ENCODE measurements around the gene DEDD2.

Gene DEDD2

DNA sequence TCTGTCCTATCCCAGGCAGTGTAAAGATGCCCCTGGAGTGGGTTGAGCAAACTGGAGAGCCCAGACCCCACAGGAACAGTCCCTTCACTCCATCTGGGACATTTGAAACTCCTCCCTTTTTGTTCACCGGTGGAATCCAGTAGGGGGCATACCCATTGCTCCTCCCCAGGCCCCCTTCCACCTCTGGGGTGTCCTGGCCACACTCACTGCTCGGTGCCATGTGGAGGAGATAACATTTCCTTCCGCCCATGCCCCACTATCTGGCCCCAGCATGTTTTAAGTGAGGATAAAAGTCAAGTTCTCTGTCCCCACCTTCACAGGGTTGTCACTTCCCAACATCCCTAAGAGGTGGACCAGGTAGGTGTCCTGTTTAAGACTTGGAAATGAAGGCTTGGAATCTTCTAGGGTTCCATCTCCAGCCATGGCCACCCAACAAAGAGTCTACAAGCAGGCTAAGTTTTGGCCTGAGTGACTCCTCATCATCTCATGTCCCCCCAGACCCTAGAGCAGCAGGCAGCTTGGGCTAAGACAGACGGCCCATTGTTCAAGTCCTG, 11.9 kb upstream of the DEDD2 start:
- in situ Hi-C loops (cut with MboI; ENCODE audit: low sequenced_read_pairs), result no loop called here

- in situ Hi-C loops (cut with MboI; ENCODE audit: low sequenced_read_pairs), result no loop called here
These were observed 11.2 kb upstream of the DEDD2 start for GRCh38 chr19:42228641-42229040.

DNA sequence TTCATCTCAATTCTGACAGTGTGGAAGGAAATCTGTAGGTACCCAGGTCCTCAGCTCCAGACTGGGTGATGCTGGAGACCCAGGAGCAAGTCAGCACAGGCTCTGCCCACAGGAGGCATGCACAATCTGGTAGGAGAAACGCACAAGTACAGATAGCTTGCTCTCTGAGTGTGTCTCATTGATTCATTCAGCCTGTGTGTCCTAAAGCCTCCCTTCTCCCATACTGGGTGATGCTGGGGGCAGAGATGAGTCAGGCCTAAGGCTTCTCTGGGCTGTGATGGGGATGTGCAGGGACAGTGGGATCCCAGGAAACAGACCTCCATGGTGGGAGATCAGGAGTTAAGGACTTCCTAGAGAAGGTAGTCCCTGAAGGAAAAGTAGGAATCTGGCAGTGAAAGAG, 9.4 kb upstream of the DEDD2 start:
- in situ Hi-C loops (cut with MboI; ENCODE audit: low sequenced_read_pairs), result no loop called here

- in situ Hi-C loops (cut with MboI; ENCODE audit: low sequenced_read_pairs), result no loop called here
These were observed 8.3 kb upstream of the DEDD2 start for GRCh38 chr19:42225718-42226292.

- in situ Hi-C loops (cut with MboI; ENCODE audit: low sequenced_read_pairs), result no loop called here
These were observed 7.7 kb upstream of the DEDD2 start for GRCh38 chr19:42224940-42225717.

DNA sequence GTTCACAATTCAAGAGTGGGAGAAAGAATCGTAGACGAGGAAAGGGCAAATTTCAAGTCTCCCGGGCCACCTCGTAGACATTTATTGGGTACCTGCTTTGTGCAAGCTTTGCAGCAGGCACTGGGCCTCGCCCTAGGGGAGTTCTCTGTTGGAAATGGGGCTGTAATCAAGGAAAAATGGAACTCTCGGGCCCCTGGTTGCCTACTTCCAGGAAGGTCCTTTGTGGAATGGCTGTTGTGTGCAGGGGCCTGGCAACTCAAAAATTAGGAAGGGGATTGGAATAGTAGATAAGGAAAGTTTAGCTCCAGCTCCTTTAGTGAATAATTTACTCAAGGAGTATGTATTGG, 3.2 kb upstream of the DEDD2 start:
- in situ Hi-C loops (cut with MboI; ENCODE audit: low sequenced_read_pairs), result no loop called here

- in situ Hi-C loops (cut with MboI; ENCODE audit: low sequenced_read_pairs), result no loop called here
These were observed 2.6 kb upstream of the DEDD2 start, which contains the start of gene ZNF526 for GRCh38 chr19:42219812-42220750. TSS of gene ZNF526 (plus strand) at chr19:42220312. CDS start at chr19:42224404, 4,092 bp downstream.

- in situ Hi-C loops (cut with MboI; ENCODE audit: low sequenced_read_pairs), result no loop called here
These were observed 591 bp downstream of the DEDD2 start for GRCh38 chr19:42216653-42217519.

- in situ Hi-C loops (cut with MboI; ENCODE audit: low sequenced_read_pairs), result no loop called here
These were observed 2.5 kb downstream of the DEDD2 start for GRCh38 chr19:42214810-42215485.

GRCh38 chr19:42212886-42213285, 4.6 kb downstream of the DEDD2 start:
- in situ Hi-C loops (cut with MboI; ENCODE audit: low sequenced_read_pairs), result no loop called here

DNA sequence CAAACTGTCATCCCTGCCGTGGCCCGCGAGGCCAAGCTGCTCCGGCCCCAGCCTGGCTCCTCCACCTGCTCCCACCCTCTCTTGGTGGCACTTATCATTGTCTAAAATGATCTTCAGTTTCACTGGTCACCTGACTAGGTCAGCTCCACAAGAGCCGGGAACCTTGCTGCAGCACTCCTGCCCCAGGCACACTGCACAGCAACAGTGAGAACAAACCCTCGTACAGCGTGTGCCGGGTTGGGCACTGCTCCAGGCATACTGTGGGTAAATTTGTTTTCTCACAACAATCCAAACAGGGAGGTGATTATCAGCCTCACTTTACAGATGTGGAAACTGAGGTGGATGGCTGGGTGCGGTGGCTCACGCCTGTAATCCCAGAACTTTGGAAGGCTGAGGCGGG, 8.9 kb downstream of the DEDD2 start:
- in situ Hi-C loops (cut with MboI; ENCODE audit: low sequenced_read_pairs), result no loop called here

GRCh38 chr19:42207767-42208271, 9.7 kb downstream of the DEDD2 start:
- in situ Hi-C loops (cut with MboI; ENCODE audit: low sequenced_read_pairs), result no loop called here

DNA sequence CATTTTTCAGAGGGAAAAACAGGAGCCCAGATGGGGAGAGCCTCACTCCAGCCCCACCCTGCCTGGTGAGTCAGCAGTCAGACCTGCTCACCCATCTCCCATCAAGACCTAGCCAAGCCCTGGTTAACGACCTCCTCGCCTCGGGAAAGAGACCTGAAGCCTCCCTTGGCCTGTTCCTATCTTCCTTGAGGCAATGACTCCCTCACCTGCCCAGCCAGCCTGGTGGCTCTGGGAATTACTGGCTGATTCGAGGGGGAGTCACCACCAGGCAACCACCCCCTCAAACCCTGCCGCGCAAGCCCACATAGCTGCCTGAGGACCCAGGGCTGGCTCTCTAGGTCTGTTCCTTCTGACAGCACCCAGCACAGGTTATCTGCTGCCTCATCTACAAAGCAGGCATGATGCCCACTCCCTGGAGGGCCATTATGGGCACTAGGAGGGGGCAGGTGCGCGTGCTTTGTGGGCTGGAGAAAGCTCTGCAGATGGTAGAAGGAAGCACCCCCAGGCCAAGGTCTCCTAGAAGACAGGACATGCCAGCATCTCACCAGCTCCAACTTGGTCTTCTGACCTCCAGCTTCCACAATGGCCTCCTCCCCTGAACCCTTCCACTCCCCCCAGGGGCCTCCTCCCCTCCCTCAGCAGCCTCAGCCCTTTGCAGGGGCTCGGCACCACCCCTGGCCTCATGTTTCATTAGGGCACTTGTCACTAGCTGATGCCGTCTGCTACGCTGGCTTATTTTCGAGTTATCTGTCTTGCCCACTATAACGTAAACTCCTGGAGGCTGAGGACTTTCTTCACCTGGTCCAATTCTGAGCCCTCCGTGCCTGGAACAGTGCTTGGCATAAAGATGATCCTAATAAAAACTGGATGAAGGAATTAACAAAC, 10.4 kb downstream of the DEDD2 start:
- in situ Hi-C loops (cut with MboI; ENCODE audit: low sequenced_read_pairs), result no loop called here

- in situ Hi-C loops (cut with MboI; ENCODE audit: low sequenced_read_pairs), result no loop called here
These were observed 12.8 kb downstream of the DEDD2 start for GRCh38 chr19:42204664-42205063.

GRCh38 chr19:42203700-42204099, 13.8 kb downstream of the DEDD2 start:
- in situ Hi-C loops (cut with MboI; ENCODE audit: low sequenced_read_pairs), result no loop called here

DNA sequence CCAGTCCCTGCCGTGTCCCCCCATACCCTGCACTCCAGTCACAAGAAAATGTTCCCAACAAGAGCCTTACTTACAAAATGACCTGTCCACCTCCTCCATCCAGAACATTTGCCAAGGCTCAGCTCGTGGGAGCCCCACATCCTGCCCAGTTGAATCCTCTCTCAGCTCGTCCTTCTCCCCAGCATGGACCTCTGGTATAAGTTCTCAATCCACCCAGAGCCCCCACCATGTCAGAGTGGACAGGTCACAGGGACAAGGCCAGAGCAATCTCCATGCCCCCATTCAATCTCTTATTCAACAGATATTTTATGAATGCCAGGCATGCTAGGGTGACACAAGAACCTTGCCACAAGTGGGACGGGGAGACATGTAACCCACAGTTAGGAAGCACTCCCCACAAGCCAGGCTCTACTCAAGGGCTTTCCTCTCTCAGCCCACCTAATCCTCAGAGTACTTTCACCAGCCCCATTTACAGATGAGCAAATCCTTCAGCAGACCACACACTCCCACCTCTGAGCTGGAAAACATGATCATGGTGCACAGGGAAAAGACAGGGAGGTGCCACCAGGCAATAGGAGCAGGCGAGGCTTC, 15.1 kb downstream of the DEDD2 start:
- in situ Hi-C loops (cut with MboI; ENCODE audit: low sequenced_read_pairs), result no loop called here

DNA sequence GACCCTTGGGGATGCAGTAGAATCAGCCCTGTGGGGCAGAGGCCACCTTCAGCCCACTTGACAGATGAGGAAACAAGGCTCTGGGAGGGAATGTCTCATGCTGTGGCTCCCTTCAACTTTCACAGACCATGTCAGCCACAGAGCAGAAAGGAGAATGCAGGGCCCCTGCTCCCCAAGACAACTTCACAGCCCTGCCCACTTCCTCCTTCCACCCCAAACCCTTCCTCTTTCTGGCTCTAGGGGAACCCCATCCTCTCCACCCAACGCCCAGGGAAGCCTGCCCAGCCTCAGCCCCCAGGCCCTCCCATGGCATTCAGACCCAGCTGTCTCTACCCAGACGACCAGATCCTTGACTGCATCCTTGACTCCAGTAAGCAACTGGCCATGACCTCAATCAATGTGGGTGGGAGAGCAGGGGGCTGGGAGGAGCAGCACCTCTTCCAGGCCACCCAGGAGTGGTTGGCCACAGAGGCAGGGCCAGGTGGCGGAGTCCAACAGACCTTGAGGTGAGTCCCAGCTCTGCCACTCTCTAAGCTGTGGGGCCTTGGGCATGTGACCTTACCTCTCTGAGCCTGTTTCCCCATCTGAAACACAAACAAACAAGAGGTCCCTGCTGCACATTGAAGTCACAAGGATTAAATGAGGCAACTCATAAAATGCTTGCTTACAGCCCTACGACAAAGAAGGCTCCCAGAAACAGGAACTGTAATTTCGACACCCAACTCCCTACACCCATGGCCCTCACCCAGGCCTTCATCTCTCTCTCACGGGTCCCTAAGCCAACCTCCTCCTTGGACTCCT, 15.8 kb downstream of the DEDD2 start:
- in situ Hi-C loops (cut with MboI; ENCODE audit: low sequenced_read_pairs), result no loop called here
